Natural killer cell (primary cell): ENCODE results near the gene RXFP4. TPM values are rescaled to one million over a fixed set of nuclear protein-coding genes. Genes with fewer than 3 reads are reported as not detected.
A peak's percentile ranks its signal among the peaks of the same experiment; 100 is the strongest.

Experiments used
- ATAC-seq, 3 donors: fragments of 150-1000 bp in 2 of 3; fragments of 200-7000 bp in 1 of 3; cut with Tn5 transposase; 1 replicate in 1 of 3; 2 replicates in 2 of 3; pipeline ENCODE4 v1.10.0; 2021; ENCODE audit warnings: mild to moderate bottlenecking in 2 of 3, moderate library complexity in 2 of 3
- DNase-seq, 2 donors: peaks; one replicate each; pipeline versions ENCODE4 v3.0.0 to v3.0.0-alpha.2; 2013 to 2021; ENCODE audit warnings: mixed read lengths in 1 of 2
- H3K27ac ChIP-seq: one replicate; pipeline ENCODE4 v1.5.1; 2013; ENCODE audit warnings: mild to moderate bottlenecking, low read length
- H3K27me3 ChIP-seq: one replicate; pipeline ENCODE4 v1.6.1; 2013; ENCODE audit warnings: low read length; ENCODE audit not compliant: control insufficient read depth, insufficient read depth
- H3K36me3 ChIP-seq: one replicate; pipeline ENCODE4 v1.6.1; 2013; ENCODE audit warnings: low read length; ENCODE audit not compliant: control insufficient read depth, insufficient read depth
- H3K4me1 ChIP-seq: one replicate; pipeline ENCODE4 v1.6.1; 2013; ENCODE audit warnings: low read length; ENCODE audit not compliant: control insufficient read depth, insufficient read depth
- H3K4me3 ChIP-seq: one replicate; pipeline ENCODE4 v1.5.1; 2013; ENCODE audit warnings: low read length
- H3K9me3 ChIP-seq: one replicate; pipeline ENCODE4 v1.6.1; 2013; ENCODE audit warnings: low read length; ENCODE audit not compliant: control insufficient read depth, insufficient read depth
- H3K27ac Mint-ChIP-seq, 2 donors: one replicate each; pipeline ENCODE4 v1.8.0; 2022; ENCODE audit warnings: mild to moderate bottlenecking in 2 of 2, mixed read lengths in 2 of 2, moderate library complexity in 1 of 2
- H3K27me3 Mint-ChIP-seq, 2 donors: one replicate each; pipeline ENCODE4 v1.8.0; 2022; ENCODE audit warnings: low read depth in 2 of 2, mixed read lengths in 2 of 2
- H3K36me3 Mint-ChIP-seq: one replicate; pipeline ENCODE4 v1.8.0; 2022; ENCODE audit warnings: mixed read lengths
- H3K4me1 Mint-ChIP-seq, 2 donors: one replicate each; pipeline ENCODE4 v1.8.0; 2022; ENCODE audit warnings: mixed read lengths in 2 of 2
- H3K4me3 Mint-ChIP-seq: one replicate; pipeline ENCODE4 v1.8.0; 2022; ENCODE audit warnings: mild to moderate bottlenecking, moderate library complexity, mixed read lengths
- H3K9me3 Mint-ChIP-seq, 2 donors: one replicate each; pipeline ENCODE4 v1.8.0; 2022; ENCODE audit warnings: mixed read lengths in 2 of 2
- CTCF ChIP-seq: fragments of 200-600 bp; IDR thresholded peaks from one replicate; pipeline ENCODE4 v1.8.0; 2022; ENCODE audit warnings: antibody characterized with exemption
- WGBS: methylation state at CpG from one replicate; pipeline ENCODE4 v1.1.7; 2013; ENCODE audit warnings: missing lambda C conversion rate; ENCODE audit not compliant: insufficient coverage; 5-methylcytosine and 5-hydroxymethylcytosine counted together
- intact Hi-C: fragments of 100-400 bp; cut with micrococcal nuclease; formaldehyde crosslinking; loops from one replicate; pipeline ENCODE4 v1.14.2; 2022
- total RNA-seq, 4 donors: library from RNA; stranded (reverse); fragments of 120-200 nt in 1 of 4; gene quantifications; one replicate each; pipeline versions ENCODE4 v1.2.3 to v1.2.4, GENCODE V29; 2013 to 2022

RXFP4 gene
- total RNA-seq, 3 donors from 2014 or later (not counting 1 experiment from before 2014, with no cell fraction given), result not detected

DNA sequence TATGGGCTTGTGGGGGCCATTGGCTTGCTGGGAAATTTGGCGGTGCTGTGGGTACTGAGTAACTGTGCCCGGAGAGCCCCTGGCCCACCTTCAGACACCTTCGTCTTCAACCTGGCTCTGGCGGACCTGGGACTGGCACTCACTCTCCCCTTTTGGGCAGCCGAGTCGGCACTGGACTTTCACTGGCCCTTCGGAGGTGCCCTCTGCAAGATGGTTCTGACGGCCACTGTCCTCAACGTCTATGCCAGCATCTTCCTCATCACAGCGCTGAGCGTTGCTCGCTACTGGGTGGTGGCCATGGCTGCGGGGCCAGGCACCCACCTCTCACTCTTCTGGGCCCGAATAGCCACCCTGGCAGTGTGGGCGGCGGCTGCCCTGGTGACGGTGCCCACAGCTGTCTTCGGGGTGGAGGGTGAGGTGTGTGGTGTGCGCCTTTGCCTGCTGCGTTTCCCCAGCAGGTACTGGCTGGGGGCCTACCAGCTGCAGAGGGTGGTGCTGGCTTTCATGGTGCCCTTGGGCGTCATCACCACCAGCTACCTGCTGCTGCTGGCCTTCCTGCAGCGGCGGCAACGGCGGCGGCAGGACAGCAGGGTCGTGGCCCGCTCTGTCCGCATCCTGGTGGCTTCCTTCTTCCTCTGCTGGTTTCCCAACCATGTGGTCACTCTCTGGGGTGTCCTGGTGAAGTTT, 550 bp downstream of the RXFP4 start:
- H3K4me1 Mint-ChIP-seq, result peaks cover 35 to 47% of the 10 kb centered on the region in 2 donors

DNA sequence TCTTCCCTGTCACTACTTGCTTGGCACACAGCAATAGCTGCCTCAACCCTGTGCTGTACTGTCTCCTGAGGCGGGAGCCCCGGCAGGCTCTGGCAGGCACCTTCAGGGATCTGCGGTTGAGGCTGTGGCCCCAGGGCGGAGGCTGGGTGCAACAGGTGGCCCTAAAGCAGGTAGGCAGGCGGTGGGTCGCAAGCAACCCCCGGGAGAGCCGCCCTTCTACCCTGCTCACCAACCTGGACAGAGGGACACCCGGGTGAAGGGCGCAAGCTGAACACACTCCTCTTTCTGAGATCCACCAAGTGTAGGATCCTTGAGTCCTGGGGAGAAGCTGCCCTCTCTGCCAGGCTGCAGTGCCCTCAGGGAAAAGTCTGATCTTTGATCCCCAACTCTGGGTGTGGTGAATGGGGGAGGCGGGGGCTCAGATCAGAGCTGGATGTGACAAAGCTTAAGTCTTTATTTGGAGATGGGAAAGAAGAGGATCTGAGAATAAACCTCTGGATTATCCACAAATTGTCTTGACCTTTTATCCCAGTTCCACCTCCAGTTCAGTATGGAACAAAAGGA, 1.2 kb downstream of the RXFP4 start:
- intact Hi-C loops, result no loop called here
- DNase-seq, result no peak
- H3K36me3 Mint-ChIP-seq, result peaks cover 8% of the 10 kb centered on the region
- peak overlapping the region in 1 of 2 donors; percentile 40 for H3K27ac Mint-ChIP-seq
- no peaks in the 10 kb centered on the region for H3K9me3 Mint-ChIP-seq
- H3K27ac ChIP-seq, result no peak overlapping the region
- ATAC-seq, result no peak
- TF ChIP-seq CTCF, result no peak
- no peaks in the 10 kb centered on the region for H3K9me3 ChIP-seq
- H3K4me3 Mint-ChIP-seq, result no peak overlapping the region
- 92% methylated on average over 11 of the region's 11 CpGs for WGBS
- H3K36me3 ChIP-seq, result peaks cover 13% of the 10 kb centered on the region
- H3K27me3 ChIP-seq, result no peaks in the 10 kb centered on the region
- H3K4me3 ChIP-seq, result no peak overlapping the region
- H3K4me1 ChIP-seq, result peaks cover 74% of the 10 kb centered on the region
- peaks cover 38 to 49% of the 10 kb centered on the region in 2 donors for H3K4me1 Mint-ChIP-seq
- H3K27me3 Mint-ChIP-seq, result no peaks in the 10 kb centered on the region

More for the DNA sequence above, 550 bp downstream of the RXFP4 start:
- H3K4me3 ChIP-seq, result no peak overlapping the region
- Mint-ChIP-seq H3K27ac (peak overlapping the region in 1 of 2 donors; percentile 40), H3K9me3 (no peaks in the 10 kb centered on the region), H3K4me3 (no peak overlapping the region), H3K27me3 (no peaks in the 10 kb centered on the region), H3K36me3 (peaks cover 8% of the 10 kb centered on the region)
- intact Hi-C loops, result no loop called here
- H3K9me3 ChIP-seq, result no peaks in the 10 kb centered on the region
- no peak for DNase-seq
- peaks cover 68% of the 10 kb centered on the region for H3K4me1 ChIP-seq
- TF ChIP-seq CTCF, result no peak
- H3K27ac ChIP-seq, result no peak overlapping the region
- no peaks in the 10 kb centered on the region for H3K27me3 ChIP-seq
- WGBS, result 85% methylated on average over 27 of the region's 29 CpGs
- peaks cover 6% of the 10 kb centered on the region for H3K36me3 ChIP-seq
- no peak for ATAC-seq

DNA sequence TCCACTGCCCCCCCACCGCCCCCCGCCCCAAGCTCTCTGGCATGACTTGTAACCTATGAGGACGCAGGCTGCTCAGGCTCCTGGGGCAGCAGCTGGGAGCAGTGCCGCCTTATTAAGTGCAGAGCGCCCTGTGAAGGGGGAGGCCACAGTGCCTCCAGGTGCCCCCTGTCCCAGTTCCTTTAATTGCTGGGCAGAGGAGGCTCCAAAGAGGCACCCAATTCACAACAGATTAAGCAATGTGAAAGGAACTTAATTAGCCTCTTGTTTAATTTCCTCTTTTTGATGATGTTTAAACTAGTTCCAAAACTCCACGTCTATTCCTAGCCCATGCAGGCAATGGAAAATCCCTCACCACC, 3.0 kb downstream of the RXFP4 start:
- H3K27me3 Mint-ChIP-seq, result no peaks in the 10 kb centered on the region
- no peak overlapping the region for H3K4me3 Mint-ChIP-seq
- Histone ChIP-seq H3K27me3 (no peaks in the 10 kb centered on the region), H3K9me3 (no peaks in the 10 kb centered on the region), H3K4me3 (no peak overlapping the region), H3K36me3 (peaks cover 24% of the 10 kb centered on the region), H3K27ac (no peak overlapping the region), H3K4me1 (peaks cover 74% of the 10 kb centered on the region)
- H3K4me1 Mint-ChIP-seq, result peaks cover 38 to 49% of the 10 kb centered on the region in 2 donors
- WGBS, result 71% methylated on average over 6 of the region's 6 CpGs
- intact Hi-C loops, result no loop called here
- H3K9me3 Mint-ChIP-seq, result no peaks in the 10 kb centered on the region
- H3K27ac Mint-ChIP-seq, result peak overlapping the region; percentile 91 to 98
- no peak for TF ChIP-seq CTCF
- no peak for ATAC-seq
- no peak for DNase-seq
- H3K36me3 Mint-ChIP-seq, result peaks cover 8% of the 10 kb centered on the region
